GM23248 (cell line): ENCODE data around the gene TRAF3IP3. TPM values are rescaled to one million over a fixed set of nuclear protein-coding genes. Genes with fewer than 3 reads are reported as not detected.

Experiments
- DNase-seq: peaks from one replicate; pipeline ENCODE4 v3.0.0-alpha.2; 2015
- H2AFZ ChIP-seq: fragments of 200-600 bp; sonication (generic); 2 replicates; pipeline ENCODE4 v1.6.1; 2016; ENCODE audit warnings: antibody characterized with exemption
- H3F3A ChIP-seq: fragments of 200-600 bp; sonication (generic); 2 replicates; pipeline ENCODE4 v1.6.1; 2016; ENCODE audit warnings: mild to moderate bottlenecking, antibody characterized with exemption, mixed run types; ENCODE audit not compliant: insufficient read depth
- H3K27ac ChIP-seq: fragments of 200-600 bp; sonication (generic); 2 replicates; pipeline ENCODE4 v1.5.1; 2016; ENCODE audit warnings: mild to moderate bottlenecking
- H3K27me3 ChIP-seq: fragments of 200-600 bp; sonication (generic); replicated peaks from 2 replicates; pipeline ENCODE4 v1.6.1; 2016; ENCODE audit warnings: mild to moderate bottlenecking; ENCODE audit not compliant: insufficient read depth
- H3K36me3 ChIP-seq: fragments of 200-600 bp; sonication (generic); 2 replicates; pipeline ENCODE4 v1.6.1; 2016; ENCODE audit warnings: low read depth, mild to moderate bottlenecking
- H3K4me1 ChIP-seq: fragments of 200-600 bp; sonication (generic); 2 replicates; pipeline ENCODE4 v1.6.1; 2016; ENCODE audit warnings: mild to moderate bottlenecking; ENCODE audit not compliant: insufficient read depth
- H3K4me2 ChIP-seq: fragments of 200-600 bp; sonication (generic); one replicate; pipeline ENCODE4 v1.6.1; 2016; ENCODE audit warnings: mild to moderate bottlenecking; ENCODE audit not compliant: unreplicated experiment
- H3K4me3 ChIP-seq: fragments of 200-600 bp; sonication (generic); 2 replicates; pipeline ENCODE4 v1.5.1; 2016; ENCODE audit warnings: mild to moderate bottlenecking
- H3K79me2 ChIP-seq: fragments of 200-600 bp; sonication (generic); 2 replicates; pipeline ENCODE4 v1.6.1; 2016; ENCODE audit warnings: mild to moderate bottlenecking; ENCODE audit not compliant: insufficient read depth
- H3K9ac ChIP-seq: fragments of 200-600 bp; sonication (generic); 2 replicates; pipeline ENCODE4 v1.6.1; 2016; ENCODE audit warnings: mild to moderate bottlenecking
- H3K9me2 ChIP-seq: fragments of 200-600 bp; sonication (generic); 2 replicates; pipeline ENCODE4 v1.6.1; 2016; ENCODE audit warnings: mixed run types, mild to moderate bottlenecking, moderate library complexity; ENCODE audit not compliant: insufficient read depth
- H3K9me3 ChIP-seq: fragments of 200-600 bp; sonication (generic); one replicate; pipeline ENCODE4 v1.6.1; 2017; ENCODE audit warnings: low read depth
- H4K20me1 ChIP-seq: fragments of 200-600 bp; sonication (generic); 2 replicates; pipeline ENCODE4 v1.6.0; 2016; ENCODE audit not compliant: insufficient read depth
- EZH2 ChIP-seq: fragments of 200-600 bp; sonication (generic); IDR thresholded peaks from 2 replicates; pipeline ENCODE4 v1.6.1; 2018; ENCODE audit warnings: antibody characterized with exemption, mild to moderate bottlenecking; ENCODE audit not compliant: insufficient read depth, poor library complexity, severe bottlenecking
- EZH2phosphoT487 ChIP-seq: fragments of 200-600 bp; sonication (generic); IDR thresholded peaks from 2 replicates; pipeline ENCODE4 v1.6.1; 2018; ENCODE audit warnings: antibody characterized with exemption, moderate library complexity, mild to moderate bottlenecking, low read depth; ENCODE audit not compliant: insufficient read depth
- WGBS, 2 experiments: methylation state at CpG; one replicate each; pipeline ENCODE4 v1.1.6; 2015 to 2017; ENCODE audit warnings: low lambda C conversion rate in 2 of 2, low coverage in 1 of 2; ENCODE audit errors: missing lambda C conversion rate in 2 of 2; 5-methylcytosine and 5-hydroxymethylcytosine counted together
- in situ Hi-C: fragments of 300-500 bp; cut with MboI; formaldehyde crosslinking; loops from 2 replicates; pipeline ENCODE4 v1.15.0; 2020
- polyA plus RNA-seq: library from polyadenylated mRNA; unstranded; fragments of >200 nt; fragmentation: Nextera tagmentation; extraction: Ambion mirVana; gene quantifications from 2 replicates; pipeline ENCODE4 v1.2.1, GENCODE V29; 2016
- total RNA-seq: library from RNA; depleted of rRNA; stranded (reverse); fragments of >200 nt; shearing (Covaris generic); gene quantifications from 2 replicates; pipeline ENCODE4 v1.2.3, GENCODE V29; 2014

The TRAF3IP3 gene
- total and polyA plus RNA-seq, 2 experiments from 2014 or later = not detected

GRCh38 chr1:209737118-209737505, 18.7 kb upstream of the TRAF3IP3 start:
- Histone ChIP-seq H3K27me3 (no peaks in the 10 kb centered on the region), H2AFZ (no peak overlapping the region), H3F3A (peaks cover 13% of the 10 kb centered on the region; the same call in 1 of the 2 replicates), H3K4me1 (peaks cover 13% of the 10 kb centered on the region), H3K4me3 (no peak overlapping the region), H3K9me3 (no peaks in the 10 kb centered on the region), H4K20me1 (no peaks in the 10 kb centered on the region), H3K27ac (no peak overlapping the region), H3K79me2 (no peaks in the 10 kb centered on the region), H3K36me3 (no peaks in the 10 kb centered on the region), H3K9me2 (no peaks in the 10 kb centered on the region), H3K9ac (no peak overlapping the region), H3K4me2 (no peak overlapping the region)
- 37 to 40% methylated on average over 5 of the region's 5 CpGs for WGBS, 2 experiments
- in situ Hi-C loops = no loop called here
- TF ChIP-seq EZH2 = no peak
- no peak for TF ChIP-seq EZH2phosphoT487
- no peak for DNase-seq

DNA sequence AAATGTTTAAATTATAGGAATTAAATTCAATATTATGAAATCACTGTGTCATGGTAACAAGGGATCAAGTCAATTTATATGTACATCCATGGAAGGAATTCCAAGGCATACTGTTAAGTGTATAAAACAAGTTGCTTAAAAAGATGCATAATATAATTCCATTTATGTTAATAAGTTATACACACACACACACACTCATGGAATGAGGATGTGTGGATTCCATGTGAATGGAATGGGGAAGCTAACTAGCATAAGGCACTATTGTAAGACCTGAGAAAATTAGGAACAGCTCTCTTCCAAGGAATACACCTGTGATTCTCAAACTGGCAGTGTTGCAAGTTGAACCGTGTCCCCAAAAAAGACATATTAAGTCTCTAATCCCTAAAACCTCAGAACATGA, 17.6 kb upstream of the TRAF3IP3 start:
- no peaks in the 10 kb centered on the region for H3K79me2 ChIP-seq
- H2AFZ ChIP-seq = no peak overlapping the region
- H3K36me3 ChIP-seq = no peaks in the 10 kb centered on the region
- no peak overlapping the region for H3K4me3 ChIP-seq
- no peak overlapping the region for H3K27ac ChIP-seq
- TF ChIP-seq EZH2 (no peak), EZH2phosphoT487 (no peak)
- DNase-seq = no peak
- in situ Hi-C loops = no loop called here
- H3K27me3 ChIP-seq = no peaks in the 10 kb centered on the region
- peaks cover 20% of the 10 kb centered on the region for H3K4me1 ChIP-seq
- no peak overlapping the region for H3K4me2 ChIP-seq
- no peaks in the 10 kb centered on the region for H4K20me1 ChIP-seq
- no peaks in the 10 kb centered on the region for H3K9me3 ChIP-seq
- H3K9me2 ChIP-seq = no peaks in the 10 kb centered on the region
- H3K9ac ChIP-seq = no peak overlapping the region
- 82 to 92% methylated on average over 1 of the region's 1 CpG for WGBS, 2 experiments
- H3F3A ChIP-seq = peaks cover 19% of the 10 kb centered on the region; the same call in 1 of the 2 replicates

GRCh38 chr1:209741193-209741592, 14.7 kb upstream of the TRAF3IP3 start:
- no peaks in the 10 kb centered on the region for H4K20me1 ChIP-seq
- TF ChIP-seq EZH2phosphoT487 (no peak), EZH2 (no peak)
- no peak for DNase-seq
- WGBS, 2 experiments = 90% methylated on average over 3 of the region's 3 CpGs
- no peak overlapping the region for H3K4me2 ChIP-seq
- H3K4me1 ChIP-seq = peaks cover 19% of the 10 kb centered on the region; the same call in 1 of the 2 replicates
- no peaks in the 10 kb centered on the region for H3K9me3 ChIP-seq
- H3K27me3 ChIP-seq = no peaks in the 10 kb centered on the region
- H3K9me2 ChIP-seq = no peaks in the 10 kb centered on the region
- H3F3A ChIP-seq = peaks cover 16% of the 10 kb centered on the region; the same call in 1 of the 2 replicates
- no peak overlapping the region for H3K9ac ChIP-seq
- H3K79me2 ChIP-seq = no peaks in the 10 kb centered on the region
- H3K4me3 ChIP-seq = no peak overlapping the region
- H3K36me3 ChIP-seq = no peaks in the 10 kb centered on the region
- in situ Hi-C loops = no loop called here
- no peak overlapping the region for H3K27ac ChIP-seq
- no peak overlapping the region for H2AFZ ChIP-seq

- Histone ChIP-seq H3K4me2 (peak overlapping the region; percentile 47), H3K4me3 (peak overlapping the region; percentile 36; the same call in 1 of the 2 replicates), H3K27me3 (no peaks in the 10 kb centered on the region), H3K4me1 (peaks cover 19% of the 10 kb centered on the region; the same call in 1 of the 2 replicates), H3K9me3 (no peaks in the 10 kb centered on the region), H3F3A (peaks cover 16% of the 10 kb centered on the region; the same call in 1 of the 2 replicates), H3K9me2 (no peaks in the 10 kb centered on the region), H3K36me3 (no peaks in the 10 kb centered on the region), H3K27ac (0 out of 2 replicates have a peak overlapping the region, but pooled peaks have one; percentile 27), H3K9ac (peak overlapping the region; percentile 42), H3K79me2 (no peaks in the 10 kb centered on the region), H2AFZ (peak overlapping the region; percentile 36), H4K20me1 (no peaks in the 10 kb centered on the region)
- in situ Hi-C loops = no loop called here
- TF ChIP-seq EZH2 = no peak
- no peak for TF ChIP-seq EZH2phosphoT487
- WGBS, 2 experiments = 71 to 79% methylated on average over 2 of the region's 2 CpGs
- no peak for DNase-seq
Measured at GRCh38 chr1:209741889-209742288, 14.0 kb upstream of the TRAF3IP3 start.
